ENCODE measurements around the gene ZNF652.

ZNF652 gene

GRCh38 chr17:49358641-49359247 is 3.3 kb downstream of the ZNF652 start:
- no peak for DNase-seq (ENCODE audit: low read depth)

DNA sequence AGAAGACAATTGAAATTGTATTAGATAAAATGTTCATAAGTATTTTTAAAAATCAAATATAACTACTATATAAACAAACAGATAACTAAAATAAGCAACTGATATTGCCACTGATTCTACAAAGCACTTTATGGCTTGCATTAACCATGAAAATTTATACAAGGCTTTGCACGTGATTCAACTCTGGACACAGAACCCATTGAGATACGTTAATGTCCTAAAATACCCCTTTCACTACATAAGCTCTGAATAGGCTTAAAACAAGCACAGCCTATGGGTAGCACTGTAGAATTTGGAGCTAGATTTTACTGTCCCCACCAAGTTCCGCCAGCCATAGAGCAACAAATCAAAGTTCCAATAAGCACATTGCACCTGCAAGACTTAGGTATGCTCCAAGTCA is 4.5 kb downstream of the ZNF652 start:
- DNase-seq (ENCODE audit: low read depth) = no peak

DNA sequence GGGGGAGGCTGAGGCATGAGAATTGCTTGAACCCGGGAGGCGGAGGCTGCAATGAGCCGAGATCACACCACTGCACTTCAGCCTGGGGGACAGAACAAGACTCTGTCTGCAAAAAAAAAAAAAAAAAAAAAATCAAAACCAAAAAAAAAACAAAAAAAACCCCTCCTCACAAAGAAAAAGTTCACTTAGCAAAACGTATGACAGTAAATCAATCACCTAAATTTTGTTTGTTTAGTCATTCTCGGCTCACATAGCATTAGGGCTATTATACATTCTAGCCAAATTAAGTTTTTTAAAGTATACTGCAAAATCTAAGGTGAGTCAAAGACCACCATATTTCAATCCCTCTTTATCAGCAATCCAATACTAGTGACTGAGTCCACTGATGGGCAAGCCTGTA is 5.7 kb downstream of the ZNF652 start:
- no peak for DNase-seq (ENCODE audit: low read depth)

- no peak for DNase-seq (ENCODE audit: low read depth)
These were observed 8.4 kb downstream of the ZNF652 start for GRCh38 chr17:49353607-49354006.

- no peak for DNase-seq (ENCODE audit: low read depth)
These were observed 9.4 kb downstream of the ZNF652 start for GRCh38 chr17:49352587-49353154.

DNA sequence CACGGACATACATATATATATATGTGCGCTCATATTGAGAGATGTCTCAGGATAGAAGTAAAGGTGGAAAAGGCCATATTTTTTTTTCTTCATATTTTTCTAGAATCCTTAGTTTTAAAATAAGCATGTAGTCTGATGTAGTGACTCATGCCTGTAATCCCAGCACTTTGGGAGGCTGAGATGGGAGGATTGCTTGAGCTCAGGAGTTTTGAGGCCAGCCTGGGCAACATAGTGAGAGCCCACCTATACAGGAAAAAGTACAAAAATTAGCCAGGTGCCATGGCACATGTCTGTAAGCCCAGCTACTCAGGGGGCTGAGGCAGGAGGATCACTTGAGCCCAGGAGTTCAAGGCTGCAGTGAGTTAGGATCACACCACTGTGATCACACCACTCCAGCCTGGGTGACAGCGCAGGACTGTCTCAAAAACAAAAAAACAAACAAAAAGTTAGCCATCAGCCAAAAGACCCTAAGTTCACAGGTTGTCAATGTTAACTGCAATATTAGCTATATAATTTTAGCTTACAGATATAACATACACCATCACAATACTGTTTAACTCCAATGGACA is 10.4 kb downstream of the ZNF652 start:
- no peak for DNase-seq (ENCODE audit: low read depth)

- DNase-seq (ENCODE audit: low read depth) = no peak
These were observed 12.5 kb downstream of the ZNF652 start for GRCh38 chr17:49349541-49349940.

GRCh38 chr17:49344914-49345313 is 17.1 kb downstream of the ZNF652 start:
- DNase-seq (ENCODE audit: low read depth) = no peak

DNA sequence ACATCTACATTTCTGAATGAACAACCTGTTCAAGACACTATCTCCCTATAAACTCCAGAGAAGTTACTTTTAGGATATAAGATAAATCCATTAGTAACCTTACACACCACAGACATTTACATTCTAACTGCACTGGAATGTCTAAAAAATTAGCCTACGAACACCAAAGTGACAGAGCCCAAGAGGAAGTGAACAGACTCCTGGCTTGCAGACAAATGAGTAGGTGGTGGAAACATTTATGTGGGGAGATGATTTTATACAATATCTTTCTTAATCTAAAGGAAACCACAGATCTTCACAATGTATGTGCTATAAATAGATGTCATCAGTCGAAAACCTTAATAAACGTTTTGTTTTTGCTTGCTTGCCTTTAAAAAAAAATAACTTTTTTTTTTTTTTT is 18.8 kb downstream of the ZNF652 start:
- peak; percentile 50 for DNase-seq (ENCODE audit: low read depth)

- no peak for DNase-seq (ENCODE audit: low read depth)
These were observed 19.5 kb downstream of the ZNF652 start for GRCh38 chr17:49342575-49342936.

DNA sequence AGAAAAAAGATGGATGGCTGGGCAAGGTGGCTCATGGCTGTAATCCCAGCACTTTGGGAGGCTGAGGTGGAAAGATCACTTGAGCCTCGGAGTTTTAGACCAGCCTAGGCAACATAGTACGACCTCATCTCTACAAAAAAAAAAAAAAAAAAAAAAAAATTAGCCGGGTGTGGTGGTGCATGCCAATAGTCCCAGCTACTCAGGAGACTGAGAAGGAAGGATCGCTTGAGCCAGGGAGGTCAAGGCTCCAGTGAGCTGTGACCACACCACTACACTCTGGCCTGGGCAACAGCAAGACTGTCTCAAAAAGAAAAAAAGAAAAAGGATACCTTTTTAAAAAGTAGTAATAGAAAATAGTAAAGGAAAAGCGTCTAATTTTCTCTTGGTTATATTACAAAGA is 20.7 kb downstream of the ZNF652 start:
- no peak for DNase-seq (ENCODE audit: low read depth)

DNA sequence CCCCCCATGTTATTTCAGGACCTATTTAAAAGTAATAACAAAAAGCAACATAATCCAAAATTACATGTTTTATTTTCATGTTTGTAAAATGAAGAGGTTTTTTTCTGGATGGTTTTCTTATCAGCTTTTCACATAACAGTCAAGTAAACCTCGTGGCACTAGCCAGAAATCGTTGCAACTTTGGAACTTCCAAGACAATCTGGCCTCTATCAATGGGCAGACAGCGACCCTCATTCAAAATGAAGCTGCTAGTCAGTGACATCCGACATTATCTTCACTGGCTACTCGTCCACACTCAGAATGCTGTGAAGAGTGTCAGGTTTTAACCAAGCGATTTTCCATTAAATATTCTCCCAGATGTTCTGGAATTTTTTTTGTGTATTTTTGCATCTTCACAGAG is 22.7 kb downstream of the ZNF652 start:
- no peak for DNase-seq (ENCODE audit: low read depth)

DNA sequence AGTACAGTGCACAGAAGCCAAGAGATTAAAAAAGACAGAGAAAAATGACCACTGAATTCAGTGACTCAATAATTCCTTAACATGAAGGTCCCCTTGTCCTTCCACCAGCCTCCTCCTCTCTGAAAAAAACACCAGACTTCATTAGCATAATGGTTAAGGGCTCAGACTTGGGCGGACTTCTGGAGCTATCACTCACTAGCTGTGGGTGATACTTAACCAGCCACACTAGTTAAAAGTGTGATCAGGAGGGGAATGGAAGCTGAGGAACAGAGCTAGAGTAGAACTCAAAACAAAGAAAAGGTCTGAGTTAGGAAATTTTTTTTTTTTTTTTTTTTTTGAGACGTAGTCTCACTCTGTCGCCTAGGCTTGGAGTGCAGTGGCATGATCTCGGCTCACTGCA is 23.2 kb downstream of the ZNF652 start:
- no peak for DNase-seq (ENCODE audit: low read depth)

DNA sequence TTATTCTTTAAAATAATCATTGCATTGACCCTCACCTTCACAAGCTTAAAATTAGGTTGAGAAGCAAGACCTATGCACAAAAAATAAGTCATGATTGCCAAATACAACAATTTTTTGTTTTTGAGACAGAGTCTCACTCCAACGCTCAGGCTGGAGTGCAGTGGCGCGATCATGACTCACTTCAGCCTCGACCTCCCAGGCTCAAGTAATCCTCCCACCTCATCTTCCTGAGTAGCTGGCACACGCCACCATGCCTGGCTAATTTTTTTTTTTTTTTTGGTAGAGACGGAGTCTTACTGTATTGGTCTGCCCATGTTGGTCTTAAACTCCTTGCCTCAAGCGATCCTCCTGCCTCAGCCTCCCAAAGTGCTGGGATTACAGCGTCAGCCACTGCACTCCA is 24.2 kb downstream of the ZNF652 start:
- peak; percentile 79 for DNase-seq (ENCODE audit: low read depth)

GRCh38 chr17:49334744-49335512 is 27.1 kb downstream of the ZNF652 start:
- no peak for DNase-seq (ENCODE audit: low read depth)

GRCh38 chr17:49333804-49334203 is 28.2 kb downstream of the ZNF652 start:
- DNase-seq (ENCODE audit: low read depth) = peak; percentile 35

DNA sequence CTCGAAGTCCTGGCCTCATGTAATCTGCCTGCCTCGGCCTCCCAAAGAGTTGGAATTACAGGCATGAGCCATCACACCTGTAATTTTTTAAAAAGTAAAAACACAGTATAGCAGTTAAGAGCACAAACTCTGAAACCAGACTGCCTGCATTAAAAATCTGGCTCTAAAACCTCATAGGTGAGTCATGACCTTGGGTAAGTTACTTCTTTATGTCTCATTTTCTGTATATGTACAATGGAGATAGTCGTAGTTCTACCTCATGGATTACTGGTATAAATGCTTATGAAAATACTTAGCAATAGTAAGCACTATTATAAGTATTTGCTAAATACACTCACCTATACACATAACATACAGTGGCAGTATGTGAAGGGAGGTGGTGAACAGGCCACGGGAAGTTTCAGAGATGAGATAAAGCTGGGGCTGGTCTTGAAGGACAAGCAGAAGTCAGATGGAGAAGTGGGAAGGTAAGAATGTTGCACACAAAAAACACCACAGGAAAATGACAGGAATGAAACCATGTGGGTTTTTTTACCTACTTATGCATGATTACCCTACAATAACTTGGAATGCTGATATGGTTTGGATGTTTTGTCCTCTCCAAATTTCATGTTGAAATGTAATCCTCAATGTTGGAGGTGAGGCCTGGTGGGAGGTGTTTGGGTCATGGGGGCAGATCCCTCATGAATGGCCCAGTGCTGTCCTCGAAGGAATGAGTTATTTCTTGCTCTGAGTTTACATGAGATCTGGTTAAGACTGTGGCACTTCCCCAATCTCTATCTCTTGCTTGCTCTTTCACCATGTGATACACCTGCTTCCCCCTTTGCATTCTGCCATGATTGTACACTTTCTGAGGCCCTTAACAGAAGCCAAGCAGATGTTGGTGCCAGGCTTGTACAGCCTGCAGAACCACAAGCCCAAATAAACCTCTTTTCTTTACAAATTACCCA is 33.9 kb downstream of the ZNF652 start:
- no peak for DNase-seq (ENCODE audit: low read depth)

- DNase-seq (ENCODE audit: low read depth) = no peak
These were observed 36.1 kb downstream of the ZNF652 start for GRCh38 chr17:49325980-49326379.

DNA sequence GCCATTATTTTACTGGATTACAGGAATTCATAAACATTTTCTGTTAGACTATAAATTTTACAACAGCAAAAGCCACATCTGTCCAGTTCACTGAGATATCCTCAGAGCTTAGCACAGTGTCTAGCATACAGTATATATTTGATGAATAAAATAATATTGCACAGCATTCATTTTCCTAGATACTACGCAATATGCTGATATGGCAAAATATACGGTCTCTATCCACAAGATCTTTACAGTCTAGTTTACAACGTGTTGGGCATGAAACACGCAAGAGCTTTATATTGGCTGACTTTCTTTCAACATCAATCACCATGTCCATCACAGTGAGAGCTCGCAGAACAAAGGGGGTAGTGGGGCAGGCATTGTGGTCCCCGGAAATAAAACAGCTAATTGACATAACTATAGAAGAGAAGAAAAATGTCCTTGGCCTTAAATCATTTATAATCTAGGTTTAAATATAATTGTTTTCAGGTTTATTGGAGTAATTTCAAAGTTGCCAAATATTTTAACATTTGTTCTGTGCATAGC is 43.5 kb downstream of the ZNF652 start:
- no peak for DNase-seq (ENCODE audit: low read depth)

GRCh38 chr17:49316889-49317675 is 45.0 kb downstream of the ZNF652 start:
- no peak for DNase-seq (ENCODE audit: low read depth)

DNA sequence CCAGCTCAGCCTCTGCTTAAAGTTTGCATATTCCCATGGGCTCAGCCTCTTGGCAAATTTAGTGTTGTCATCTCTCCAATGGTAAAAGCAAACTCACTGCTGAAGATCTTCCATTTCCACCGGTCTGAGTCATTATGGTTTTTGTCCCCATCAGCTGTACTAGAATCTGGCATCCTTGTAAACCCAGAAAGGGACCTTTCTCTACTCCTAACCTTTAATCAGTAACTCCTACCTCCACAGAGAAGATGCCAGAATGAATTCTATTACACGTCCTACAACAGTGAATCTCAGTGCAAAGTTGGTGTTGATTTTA is 45.8 kb downstream of the ZNF652 start:
- DNase-seq (ENCODE audit: low read depth) = no peak
